DND-41 (cell line): Measurements from ENCODE around the gene THBS2.

ENCODE experiments used
- CTCF ChIP-seq: IDR thresholded peaks from 2 replicates; pipeline ENCODE4 v1.5.1; 2012; ENCODE audit warnings: borderline replicate concordance, low read length, moderate library complexity, mild to moderate bottlenecking; ENCODE audit not compliant: poor library complexity, severe bottlenecking; ENCODE audit errors: extremely low read depth
- EZH2 ChIP-seq: IDR thresholded peaks from 3 replicates; pipeline ENCODE4 v1.6.1; 2012; ENCODE audit warnings: borderline replicate concordance, low read depth, mild to moderate bottlenecking, moderate library complexity, low read length, inconsistent platforms; ENCODE audit not compliant: severe bottlenecking

- TF ChIP-seq EZH2 (no peak), CTCF (no peak)
Measured at GRCh38 chr6:169231790-169232506, 21.7 kb downstream of the THBS2 start.
